Brain microvascular endothelial cell (primary cell): ENCODE results near the gene LAIR1.
"Not testable (repeated sequence)": the region's sequence is repeated elsewhere in the genome, so short reads cannot be mapped to it uniquely, and the experiment has no call there.

ENCODE experiments used
- DNase-seq: peaks from one replicate; pipeline ENCODE4 v3.0.0-alpha.2; 2020
- H3K27ac ChIP-seq: fragments of 250-450 bp; sonication (Bioruptor Pico); 2 replicates; pipeline ENCODE4 v1.5.1; 2020; ENCODE audit warnings: mild to moderate bottlenecking, moderate library complexity
- H3K27me3 ChIP-seq: fragments of 250-450 bp; sonication (Bioruptor Pico); replicated peaks from 2 replicates; pipeline ENCODE4 v1.5.1; 2020; ENCODE audit warnings: mild to moderate bottlenecking
- H3K36me3 ChIP-seq: fragments of 250-450 bp; sonication (Bioruptor Pico); replicated peaks from 2 replicates; pipeline ENCODE4 v1.5.1; 2020; ENCODE audit warnings: mild to moderate bottlenecking
- H3K4me3 ChIP-seq: 2 replicates; pipeline ENCODE4 v1.5.1; 2011; ENCODE audit warnings: low read depth, mild to moderate bottlenecking, control low read depth, low read length, moderate library complexity
- CTCF ChIP-seq: IDR thresholded peaks from 2 replicates; pipeline ENCODE4 v1.5.1; 2011; ENCODE audit warnings: low read depth, mild to moderate bottlenecking, moderate library complexity, low read length, control low read depth, inconsistent platforms; ENCODE audit errors: missing control alignments
- in situ Hi-C: cut with HindIII; loops from 2 replicates; pipeline ENCODE4 v1.10.0; 2017; ENCODE audit warnings: low sequenced_read_pairs, low pct_ligation_motif_present

LAIR1 gene

GRCh38 chr19:54332149-54332548, 32.6 kb downstream of the LAIR1 start:
- no peaks in the 10 kb centered on the region for H3K27me3 ChIP-seq
- no peaks in the 10 kb centered on the region for H3K36me3 ChIP-seq
- in situ Hi-C loops = no loop called here
- DNase-seq = no peak
- TF ChIP-seq CTCF = no peak
- H3K4me3 ChIP-seq = no peak overlapping the region
- H3K27ac ChIP-seq = no peak overlapping the region

- DNase-seq = no peak
- no peaks in the 10 kb centered on the region for H3K36me3 ChIP-seq
- in situ Hi-C loops = no loop called here
- no peak overlapping the region for H3K27ac ChIP-seq
- no peak overlapping the region for H3K4me3 ChIP-seq
- H3K27me3 ChIP-seq = no peaks in the 10 kb centered on the region
- TF ChIP-seq CTCF = no peak
Measured at GRCh38 chr19:54331626-54332025, 33.1 kb downstream of the LAIR1 start.

GRCh38 chr19:54329476-54330165, 35.1 kb downstream of the LAIR1 start:
- Histone ChIP-seq H3K27ac (no peak overlapping the region), H3K27me3 (no peaks in the 10 kb centered on the region), H3K4me3 (no peak overlapping the region), H3K36me3 (no peaks in the 10 kb centered on the region)
- no peak for DNase-seq
- no peak for TF ChIP-seq CTCF
- in situ Hi-C loops = no loop called here

- H3K27me3 ChIP-seq, DNase-seq, H3K4me3 ChIP-seq, H3K36me3 ChIP-seq, in situ Hi-C loops, H3K27ac ChIP-seq: not testable (repeated sequence)
Measured at GRCh38 chr19:54328781-54329180, 36.0 kb downstream of the LAIR1 start.

- Histone ChIP-seq H3K36me3 (no peaks in the 10 kb centered on the region), H3K27ac (no peak overlapping the region), H3K27me3 (no peaks in the 10 kb centered on the region), H3K4me3 (no peak overlapping the region)
- in situ Hi-C loops = no loop called here
- DNase-seq = no peak
- no peak for TF ChIP-seq CTCF
Measured at GRCh38 chr19:54325631-54326030, 39.1 kb downstream of the LAIR1 start.

GRCh38 chr19:54325194-54325621, 39.5 kb downstream of the LAIR1 start:
- H3K27ac ChIP-seq = no peak overlapping the region
- no peaks in the 10 kb centered on the region for H3K27me3 ChIP-seq
- no peaks in the 10 kb centered on the region for H3K36me3 ChIP-seq
- in situ Hi-C loops = no loop called here
- no peak overlapping the region for H3K4me3 ChIP-seq
- peak; percentile 82 for TF ChIP-seq CTCF
- peak; percentile 31 for DNase-seq
